Measurements from ENCODE around the gene NPM3.
"Not testable (repeated sequence)": the region's sequence is repeated elsewhere in the genome, so short reads cannot be mapped to it uniquely, and the experiment has no call there.

Gene NPM3

DNA sequence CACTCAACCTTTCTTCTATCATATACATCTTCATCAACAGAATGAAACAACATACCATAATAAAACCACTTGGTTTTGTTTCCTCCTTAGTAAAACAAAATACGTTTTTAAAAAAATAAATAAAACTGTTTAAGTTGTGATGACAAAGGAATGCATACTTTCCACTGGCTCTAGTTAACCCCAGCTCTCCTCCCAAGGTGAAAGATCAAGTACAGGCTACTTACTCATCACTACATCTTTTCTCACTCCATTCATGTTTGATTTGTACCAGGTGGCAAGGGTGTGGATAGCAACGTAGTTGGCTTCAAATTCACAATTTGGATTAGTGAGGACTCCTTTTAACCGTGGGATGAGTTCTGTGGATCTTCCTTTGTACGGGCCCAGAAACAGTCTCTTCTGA is 20.3 kb upstream of the NPM3 start:
- no peak for FAIRE-seq

DNA sequence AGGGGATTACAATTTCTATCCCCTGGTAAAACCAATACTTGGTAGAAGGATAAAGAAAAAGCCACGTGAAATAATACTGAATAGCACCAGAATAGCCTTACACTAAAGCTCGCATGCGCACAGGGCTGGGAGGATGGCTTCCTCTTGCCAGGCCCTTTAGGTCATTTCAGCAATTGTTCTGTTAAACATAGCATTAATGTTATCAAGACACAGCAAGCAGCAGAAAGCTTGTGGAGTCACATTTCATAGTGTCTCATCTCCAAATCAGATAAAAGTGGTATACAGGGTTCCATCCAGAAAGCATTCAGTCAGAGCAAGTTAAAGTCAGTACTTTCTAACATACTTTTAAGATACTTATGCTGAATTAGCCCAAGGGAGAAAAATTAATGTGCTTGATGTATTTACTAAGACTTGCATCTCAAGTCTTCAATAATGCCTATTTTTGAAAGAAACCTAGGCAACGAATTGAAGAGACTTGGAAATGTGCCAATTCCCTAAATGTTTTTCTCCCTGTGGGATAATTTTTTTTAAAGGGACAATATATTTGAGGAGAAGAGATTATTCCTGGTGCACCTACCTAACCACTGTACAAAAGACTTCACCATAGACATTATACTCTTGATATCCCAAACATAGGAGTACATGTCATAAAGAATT is 14.3 kb upstream of the NPM3 start:
- no peak for FAIRE-seq

DNA sequence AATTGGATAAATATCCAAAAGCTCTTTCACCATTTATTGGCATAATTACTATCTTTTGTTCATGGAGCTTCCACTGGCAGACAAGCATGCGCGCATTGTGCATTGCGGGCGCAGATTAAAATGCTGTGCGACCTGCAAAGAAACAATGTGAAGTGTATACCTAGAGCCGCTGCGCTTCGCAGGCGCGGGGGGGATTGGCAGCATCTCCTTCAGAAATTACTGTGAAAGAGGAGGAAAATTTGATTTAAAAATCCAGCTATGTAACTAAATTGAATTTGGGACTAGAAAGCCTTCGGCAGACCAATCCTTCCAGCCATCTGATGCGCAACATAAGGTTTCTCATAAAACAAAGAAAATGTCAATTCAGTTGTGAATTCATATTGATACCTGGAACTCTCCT is 10.3 kb upstream of the NPM3 start:
- no peak for FAIRE-seq

DNA sequence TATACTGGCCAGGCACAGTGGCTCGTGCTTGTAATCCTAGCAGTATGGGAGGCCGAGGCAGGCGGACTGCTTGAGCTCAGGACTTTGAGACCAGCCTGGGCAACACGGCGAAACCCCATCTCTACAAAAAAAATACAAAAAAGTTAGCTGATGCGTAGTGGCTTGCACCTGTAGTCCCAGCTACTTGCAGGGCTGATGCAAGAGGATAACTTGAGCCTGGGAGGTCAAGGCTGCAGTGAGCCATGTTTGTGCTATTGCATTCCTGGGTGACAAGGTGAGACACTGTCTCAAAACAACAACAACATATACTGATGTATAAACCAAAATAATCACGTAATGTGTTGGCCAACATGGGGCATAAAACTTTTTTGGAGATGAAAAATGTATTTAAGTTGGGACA is 6.4 kb upstream of the NPM3 start:
- FAIRE-seq, result no peak

DNA sequence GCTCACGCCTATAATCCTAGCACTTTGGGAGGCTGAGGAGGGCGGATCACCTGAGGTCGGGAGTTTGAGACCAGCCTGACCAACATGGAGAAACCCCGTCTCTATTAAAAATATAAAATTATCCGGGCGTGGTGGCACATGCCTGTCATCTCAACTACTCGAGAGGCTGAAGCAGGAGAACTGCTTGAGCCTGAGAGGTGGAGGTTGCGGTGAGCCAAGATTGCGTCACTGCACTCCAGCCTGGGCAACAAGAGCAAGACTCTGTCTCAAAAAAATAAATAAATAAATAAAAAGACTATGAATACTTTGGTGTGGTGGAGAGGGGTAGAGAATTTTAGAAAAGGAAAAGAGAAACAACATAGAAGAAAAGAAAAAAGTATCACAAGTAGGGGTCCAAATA is 6.0 kb upstream of the NPM3 start:
- FAIRE-seq, result not testable (repeated sequence)

DNA sequence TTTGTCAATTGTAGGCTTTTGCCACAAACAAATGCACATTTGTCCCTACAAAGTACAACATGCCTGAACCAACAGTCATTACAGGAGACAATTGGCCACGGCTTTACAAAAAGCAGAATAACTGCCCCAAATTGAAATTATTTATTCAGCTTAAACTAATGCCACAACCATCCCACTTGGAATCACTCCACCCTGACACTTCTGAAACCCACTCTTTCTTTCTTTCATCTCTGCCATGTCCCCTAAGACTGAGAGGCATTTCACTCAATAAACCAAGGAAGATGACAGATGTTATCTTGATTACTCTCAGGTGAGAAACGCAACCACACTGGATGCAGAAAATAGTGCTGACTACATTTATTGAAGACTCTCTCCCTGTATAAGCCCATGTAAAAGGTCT is 2.6 kb upstream of the NPM3 start:
- FAIRE-seq, result no peak

DNA sequence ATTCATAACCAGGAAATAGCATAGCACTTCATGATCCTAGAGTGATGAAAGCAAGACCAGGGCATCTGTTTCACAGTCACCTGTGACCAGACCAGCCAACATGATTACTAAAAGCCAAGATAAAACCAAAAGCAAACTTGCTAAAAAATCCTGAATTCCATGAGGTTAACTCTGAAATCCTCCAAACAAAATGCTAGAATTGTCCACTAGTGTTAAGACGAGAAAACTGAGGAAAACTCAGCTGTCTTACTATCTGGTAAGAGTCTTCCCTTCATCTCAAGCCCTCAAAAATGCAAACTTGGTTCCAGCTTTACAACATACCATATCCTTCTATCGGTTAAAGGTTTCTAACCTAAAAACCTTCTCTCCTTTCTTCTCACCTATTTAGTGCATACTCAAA is 1.3 kb upstream of the NPM3 start:
- FAIRE-seq, result no peak

DNA sequence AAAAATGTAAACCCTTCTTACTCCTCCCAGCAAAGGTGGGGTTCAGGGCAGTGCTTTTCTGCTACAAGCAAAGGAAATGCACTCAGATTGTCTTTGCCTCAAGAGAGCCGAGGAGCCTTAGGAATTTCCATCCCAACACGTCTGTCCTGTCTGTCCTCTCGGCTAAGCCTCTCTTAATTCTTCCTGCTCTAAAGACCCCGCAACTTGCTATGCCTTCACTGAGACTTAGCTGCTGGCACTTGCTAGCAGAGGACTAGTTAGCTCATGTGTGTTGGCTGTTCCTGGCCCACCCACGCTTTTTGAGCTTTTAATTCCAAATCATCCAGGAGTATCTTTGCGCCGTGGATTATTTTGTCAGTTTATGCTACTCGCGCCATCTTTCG is 481 bp upstream of the NPM3 start:
- no peak for FAIRE-seq

DNA sequence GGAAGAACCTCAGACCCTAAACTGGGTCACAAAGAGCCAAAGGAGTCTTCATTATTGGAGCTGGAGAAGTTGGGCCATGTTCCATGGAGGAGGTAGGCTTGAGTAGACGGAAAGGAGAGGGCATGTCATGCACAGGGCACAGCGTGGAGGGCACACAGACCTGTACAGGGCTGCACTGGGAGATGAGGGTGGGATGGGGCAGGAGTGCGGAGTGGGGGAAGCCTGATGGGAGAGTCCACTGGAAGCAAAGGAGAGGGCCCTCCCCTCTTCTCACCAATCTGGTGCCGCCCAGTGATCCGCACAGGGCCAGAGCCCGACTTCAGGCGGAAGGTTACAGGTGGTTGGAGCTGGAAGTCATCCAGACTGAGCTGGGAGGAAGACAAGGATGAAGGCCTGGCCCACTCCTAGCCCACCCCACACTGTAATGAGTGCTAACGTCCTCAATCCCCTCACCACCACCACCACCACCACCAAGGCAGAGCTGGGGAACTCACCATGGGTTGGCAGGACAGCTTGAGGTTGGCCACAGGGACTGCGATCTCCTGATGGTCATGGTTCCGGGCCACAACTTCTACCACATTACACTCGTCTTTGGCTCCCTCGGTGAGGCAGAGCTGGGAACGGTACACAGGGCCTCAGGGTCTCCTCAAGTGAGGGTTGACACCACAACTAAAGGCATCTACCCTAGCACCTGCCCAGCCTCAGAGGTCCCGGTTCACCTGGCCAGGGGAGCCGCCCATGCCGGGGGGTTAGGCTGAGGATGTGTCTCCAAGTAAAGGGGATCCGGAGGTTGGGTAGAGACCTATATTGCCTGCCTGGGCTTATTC is 1.0 kb downstream of the NPM3 start:
- no peak for FAIRE-seq

DNA sequence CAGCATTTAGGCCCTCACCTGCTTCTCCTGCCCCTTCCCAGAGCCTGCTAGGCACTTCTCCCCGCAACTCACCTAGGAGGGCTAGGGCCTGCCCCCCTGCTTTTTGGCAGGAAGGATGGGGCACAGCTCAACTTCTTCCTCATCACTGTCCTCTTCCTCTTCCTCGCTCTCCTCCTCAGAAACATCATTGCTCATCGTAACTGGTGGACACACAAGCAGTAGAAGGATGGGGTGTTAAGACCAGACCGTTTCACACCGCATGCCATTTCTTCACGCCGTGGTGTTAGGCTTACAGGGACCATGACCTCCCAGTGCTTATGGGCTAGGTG is 1.6 kb downstream of the NPM3 start:
- FAIRE-seq, result no peak

DNA sequence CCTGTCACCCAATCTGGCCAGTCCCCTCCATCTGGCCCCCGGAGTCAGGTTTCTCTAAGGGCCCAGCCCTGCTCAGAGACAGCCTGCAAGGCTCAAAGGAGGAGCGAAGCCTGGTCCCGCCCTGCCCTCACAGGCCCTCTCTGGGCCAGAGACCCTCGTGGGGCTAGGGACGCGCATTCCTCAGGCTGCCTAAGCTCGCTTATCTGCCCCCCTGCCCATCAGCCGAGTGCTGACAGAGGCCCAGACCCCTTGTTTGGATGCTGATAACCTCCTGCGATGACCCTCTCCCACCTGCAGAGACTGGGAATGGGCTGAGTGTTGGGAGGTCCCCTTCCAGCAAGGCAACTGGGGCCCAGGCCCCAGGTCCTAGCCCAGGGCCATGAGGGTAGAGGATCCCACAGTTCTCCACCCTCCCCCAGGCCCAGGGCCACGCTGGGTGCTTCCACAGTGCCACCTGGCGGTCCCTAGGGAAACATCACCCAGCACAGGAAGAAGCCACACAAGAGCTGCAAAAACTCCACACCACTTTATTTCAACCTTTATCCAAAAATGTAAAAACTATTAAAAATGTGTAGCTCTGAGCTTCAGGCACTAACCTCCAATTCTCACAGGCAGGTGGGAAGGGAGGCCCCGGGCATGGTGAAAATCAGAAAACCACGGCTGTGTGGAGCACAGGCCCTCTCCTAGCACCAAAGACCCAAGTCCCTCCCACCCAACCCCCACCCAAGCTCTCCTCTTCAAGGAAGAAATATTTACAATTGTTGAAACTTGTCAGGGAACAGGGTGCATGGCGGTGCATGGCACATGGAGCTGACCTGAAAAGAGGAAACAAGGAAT is 2.2 kb downstream of the NPM3 start:
- FAIRE-seq, result peak; percentile 48

DNA sequence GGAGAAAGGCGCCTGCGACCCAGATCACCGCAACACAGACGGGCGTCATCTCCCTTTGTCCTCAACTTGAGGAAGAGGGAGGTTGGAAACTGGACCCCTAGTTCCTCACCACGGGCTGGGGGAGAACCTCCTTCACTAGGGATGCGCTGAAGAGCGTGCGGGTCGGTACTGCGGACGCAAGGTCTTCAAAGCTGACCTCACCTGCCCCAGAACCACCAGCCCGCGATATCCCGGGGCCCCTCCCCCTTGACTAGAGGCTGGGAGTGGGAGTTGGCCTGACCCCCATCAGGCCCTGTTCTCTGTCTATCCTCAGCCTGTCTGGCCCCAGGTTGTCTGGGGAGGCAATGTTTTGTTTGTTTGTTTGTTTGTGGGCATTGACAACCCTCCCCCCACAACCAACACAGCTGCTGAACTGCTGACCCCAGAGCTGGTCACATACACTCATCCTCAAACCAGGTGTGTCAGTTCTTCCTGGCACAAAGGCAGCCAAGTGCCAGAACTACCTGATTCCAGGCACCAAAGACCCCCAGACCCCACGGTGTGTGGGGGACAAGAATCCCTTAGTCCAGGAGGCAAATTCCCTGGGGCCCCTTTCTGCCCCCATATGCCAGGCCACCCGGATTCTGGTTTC is 2.9 kb downstream of the NPM3 start:
- no peak for FAIRE-seq

DNA sequence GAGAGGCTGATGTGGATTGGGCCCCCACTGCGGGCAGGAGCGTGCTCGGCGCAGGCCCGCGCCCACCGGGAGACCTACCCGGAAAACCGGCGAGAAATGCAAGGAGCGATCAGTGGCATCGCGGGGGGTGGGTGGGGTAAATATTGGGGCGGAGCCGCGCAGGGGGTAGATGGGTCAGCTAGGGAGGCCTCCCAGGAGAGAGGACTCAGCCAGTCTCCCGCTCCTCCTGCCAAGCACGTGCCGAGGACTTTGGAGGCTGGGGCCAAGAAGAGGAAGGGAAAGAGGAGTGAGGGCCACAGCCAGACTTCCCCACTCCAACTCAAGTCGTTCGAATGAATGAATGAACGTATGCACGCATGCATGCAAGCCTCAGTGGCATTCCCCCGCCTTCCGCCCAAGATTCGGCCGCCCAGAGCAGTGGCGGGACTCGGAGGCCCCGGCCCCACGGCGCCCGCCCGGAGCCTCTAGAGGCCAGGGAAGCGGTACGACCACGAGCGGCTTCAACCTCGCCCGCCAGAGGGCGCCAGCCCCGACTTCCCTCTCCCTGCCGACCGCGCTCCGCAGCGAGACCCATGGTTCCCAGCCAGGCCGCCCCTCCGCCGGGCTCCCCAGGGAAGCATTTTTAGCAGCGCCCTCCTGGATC is 3.6 kb downstream of the NPM3 start:
- no peak for FAIRE-seq

DNA sequence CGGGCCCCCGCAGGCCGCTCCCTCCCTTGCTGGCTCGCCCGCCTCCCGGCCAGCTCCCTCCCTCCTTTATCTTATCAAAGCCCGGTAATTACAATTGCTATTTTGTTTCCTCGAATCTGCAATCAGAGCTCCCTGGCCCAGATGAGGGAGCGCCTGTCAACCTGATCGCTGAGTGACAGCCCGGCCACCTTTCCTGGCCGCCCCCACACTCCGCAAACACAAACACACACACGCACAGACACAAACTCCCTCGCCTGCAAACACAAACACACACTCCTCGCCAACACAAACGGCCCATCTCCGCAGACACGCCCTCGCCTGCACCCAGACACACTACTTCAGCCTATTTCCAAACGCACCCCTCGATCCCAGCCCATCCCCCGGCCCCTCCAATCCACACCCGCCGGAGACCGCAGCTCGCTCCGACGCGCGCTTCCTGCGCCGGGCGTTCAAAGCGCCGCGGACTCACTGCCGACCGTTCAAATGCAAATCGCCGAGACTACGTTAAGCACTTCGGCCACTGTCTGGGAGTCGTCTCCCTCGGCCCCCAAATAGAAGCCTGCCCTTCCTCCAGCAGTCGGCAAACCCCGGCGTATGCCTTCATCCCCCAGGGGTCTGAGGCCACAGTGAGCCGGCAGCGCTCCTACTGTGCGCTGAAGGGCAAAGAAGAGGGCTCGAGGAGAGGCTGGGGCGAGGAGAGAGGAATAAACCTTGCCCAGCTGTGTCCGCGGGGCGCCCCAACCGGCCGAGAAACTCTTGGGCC is 4.3 kb downstream of the NPM3 start:
- no peak for FAIRE-seq

DNA sequence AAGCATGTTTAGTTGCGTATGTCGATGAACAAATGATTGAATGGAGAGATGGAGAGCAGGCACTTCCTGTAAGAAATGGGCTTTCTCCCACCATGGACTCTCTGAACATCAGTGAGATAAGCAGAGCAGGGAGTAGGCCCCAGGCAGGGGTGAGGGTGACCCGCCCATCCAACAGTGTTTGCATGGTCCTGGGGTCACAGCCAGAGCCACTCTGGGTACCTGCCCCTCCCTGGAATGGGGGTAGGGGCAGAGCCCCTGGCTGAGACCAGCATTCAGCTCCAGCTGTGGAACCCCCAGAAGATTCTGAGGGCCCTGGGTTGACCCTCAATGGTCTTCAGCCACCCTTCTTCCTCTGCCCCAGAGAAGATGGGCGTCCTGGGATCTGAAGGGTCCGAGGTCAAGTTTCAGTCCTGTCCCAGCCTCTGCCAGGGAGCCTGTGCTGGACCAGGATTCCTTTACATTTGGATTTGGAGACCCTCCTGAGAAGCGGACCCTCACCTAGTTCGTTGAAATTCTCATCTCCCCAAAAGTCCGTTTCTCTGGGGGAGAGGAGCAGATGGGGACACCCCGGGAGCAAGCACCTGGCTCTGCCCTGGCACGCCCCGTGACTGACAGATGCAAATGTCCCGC is 5.0 kb downstream of the NPM3 start:
- no peak for FAIRE-seq

DNA sequence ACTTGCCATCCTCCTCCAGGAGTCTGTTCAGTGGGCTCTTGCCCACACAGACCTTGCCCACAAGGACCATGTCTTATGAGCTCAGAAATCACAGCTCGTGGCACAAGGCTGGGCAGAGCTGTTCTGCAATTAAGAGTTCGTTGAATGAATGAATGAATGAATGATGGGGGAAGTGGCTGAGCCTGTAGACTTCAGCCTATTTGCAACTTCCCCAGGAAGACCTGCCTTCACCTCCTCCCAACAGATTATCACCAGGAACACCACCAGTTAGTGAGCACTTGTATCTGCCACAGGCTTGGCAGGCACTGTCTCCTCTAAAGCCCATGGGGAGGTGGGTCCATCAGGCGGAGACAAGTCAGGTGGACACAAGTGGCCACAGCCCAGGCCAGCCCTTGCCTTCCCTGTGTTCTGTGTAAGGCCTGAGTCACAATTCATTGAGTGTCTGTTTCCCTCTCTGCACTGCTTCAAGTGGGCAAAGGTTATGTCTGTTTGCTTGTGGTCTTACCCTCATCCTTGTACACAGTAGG is 5.6 kb downstream of the NPM3 start:
- FAIRE-seq, result no peak

DNA sequence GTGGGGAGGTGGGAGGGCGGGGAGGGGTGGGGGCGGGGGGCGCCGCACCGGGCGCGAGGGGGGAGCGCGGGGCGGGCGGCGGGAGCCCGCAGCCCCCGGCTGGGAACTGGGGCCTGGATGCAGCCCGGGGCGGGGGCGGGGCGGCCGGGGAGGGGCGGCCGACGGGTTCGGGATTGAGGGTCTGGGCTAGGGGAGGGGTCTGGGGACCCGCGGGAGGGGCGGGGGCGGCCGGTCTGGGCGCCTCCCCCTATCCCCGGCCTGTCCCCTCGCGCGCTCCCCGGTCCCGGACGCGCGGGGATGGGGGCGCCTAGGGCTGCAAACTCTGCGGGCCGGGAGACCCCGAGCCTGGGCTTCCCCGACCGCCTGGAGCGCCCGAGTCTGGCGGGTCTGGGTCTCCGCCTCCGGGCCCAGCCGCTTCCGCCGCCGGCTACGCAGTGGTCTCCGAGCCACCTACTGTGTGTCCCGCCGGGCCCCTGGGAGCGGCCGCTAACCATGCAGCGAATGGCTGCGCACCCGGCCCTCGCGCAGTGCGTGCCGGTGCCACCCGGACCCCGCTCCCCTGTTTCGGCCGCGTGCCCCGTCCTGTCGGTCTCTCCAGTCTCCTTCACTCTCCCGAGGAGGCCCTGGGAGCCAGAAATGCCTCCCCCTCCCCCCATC is 7.0 kb downstream of the NPM3 start:
- FAIRE-seq, result no peak

DNA sequence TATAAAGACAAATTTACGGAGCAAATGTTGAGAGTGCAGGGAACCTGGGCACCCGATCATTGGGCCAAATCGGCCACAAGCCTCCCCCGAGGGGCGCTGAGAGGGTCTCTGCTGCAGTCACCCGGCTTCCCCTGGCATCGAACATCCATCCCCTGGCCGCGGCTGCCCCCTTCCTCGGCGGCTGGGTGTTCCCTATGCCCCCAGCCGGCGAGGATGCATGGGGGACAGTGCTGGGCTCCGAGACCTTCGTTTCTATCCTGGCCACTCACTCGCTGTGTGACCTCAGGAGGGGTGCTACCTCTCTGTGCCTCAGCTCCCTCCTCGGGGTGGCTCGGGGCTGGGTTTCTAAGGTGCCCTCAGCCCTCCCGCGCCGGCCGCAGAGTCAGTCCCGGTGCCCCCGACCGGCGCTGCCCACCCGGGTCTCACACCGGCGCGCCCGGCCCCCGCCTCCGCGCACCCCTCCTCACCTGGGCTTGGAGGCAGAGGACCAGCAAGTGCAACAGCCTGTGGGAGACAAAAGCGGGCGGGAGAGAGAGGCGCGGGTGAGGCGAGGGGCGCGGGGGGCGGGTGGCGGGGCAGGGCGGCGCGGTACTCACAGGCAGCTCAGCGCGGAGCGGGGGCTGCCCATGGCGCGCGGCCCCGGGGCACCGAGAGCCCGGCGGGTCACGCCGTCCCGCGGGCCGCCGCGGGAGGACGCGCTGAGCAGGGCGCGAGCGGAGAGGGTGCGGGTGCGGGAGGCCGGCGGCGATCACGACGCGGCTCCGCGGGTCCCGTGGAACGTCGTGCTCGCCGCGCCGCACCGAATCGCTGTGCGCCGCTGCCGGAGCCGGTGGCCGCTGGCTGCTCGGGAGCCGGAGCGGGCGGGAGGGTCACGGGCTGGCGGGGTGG is 7.7 kb downstream of the NPM3 start, which contains the start of gene FGF8:
Gene FGF8 (minus strand): TSS at position 842 of the 888 bp plus-strand sequence. CDS start 214 bp downstream, at position 628.
- FAIRE-seq, result no peak

DNA sequence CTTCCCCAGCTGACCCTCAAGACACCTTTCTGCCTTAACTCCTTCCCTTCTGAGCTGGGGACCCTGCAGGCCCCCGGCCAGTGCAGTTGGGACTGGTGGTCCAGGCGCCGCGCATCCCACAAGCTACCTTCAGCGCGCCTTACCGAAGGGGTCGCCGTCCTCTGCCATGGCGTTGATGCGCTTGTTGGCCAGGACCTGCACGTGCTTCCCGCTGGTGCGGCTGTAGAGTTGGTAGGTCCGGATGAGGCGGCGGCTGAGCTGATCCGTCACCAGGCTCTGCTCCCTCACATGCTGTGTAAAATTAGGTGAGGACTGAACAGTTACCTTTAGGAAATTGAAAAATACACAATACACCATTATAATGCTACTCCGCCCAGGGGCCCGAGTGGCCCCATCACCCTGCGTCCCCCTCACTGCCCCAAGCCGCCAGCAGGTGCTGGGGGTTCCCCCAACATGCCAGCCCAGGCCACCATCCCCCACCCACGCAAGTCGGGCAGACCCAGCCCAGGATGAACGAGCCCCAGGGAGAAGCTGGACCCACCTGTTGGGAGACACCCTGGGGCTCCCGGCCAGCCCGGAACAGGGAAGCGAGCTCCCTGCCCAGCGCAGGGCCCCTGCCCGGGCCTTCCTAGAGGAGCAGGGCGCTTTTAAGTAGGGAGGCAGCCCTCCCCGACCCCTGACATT is 8.5 kb downstream of the NPM3 start:
- FAIRE-seq, result no peak
